H54 (cell line): ENCODE measurements around the gene WEE2.

Experiments used
- DNase-seq: peaks from one replicate; pipeline ENCODE4 v3.0.0; 2011; ENCODE audit warnings: low spot score, mixed read lengths; ENCODE audit not compliant: insufficient read length
- FAIRE-seq: peaks from 3 replicates; lab custom pipeline; 2011; peaks lifted over from hg19 to GRCh38; lab: Jason Lieb, UNC
- POLR2A ChIP-seq: IDR thresholded peaks from 2 replicates; pipeline ENCODE4 v1.6.1; 2011; ENCODE audit warnings: low read depth, mild to moderate bottlenecking, low read length

Gene WEE2

GRCh38 chr7:141708351-141708750, at the start of gene WEE2:
Gene WEE2, plus strand, starts transcription at chr7:141708353. Its CDS starts 406 bp downstream, at chr7:141708759.
- FAIRE-seq (no peak), DNase-seq (no peak)
- TF ChIP-seq POLR2A = no peak

DNA sequence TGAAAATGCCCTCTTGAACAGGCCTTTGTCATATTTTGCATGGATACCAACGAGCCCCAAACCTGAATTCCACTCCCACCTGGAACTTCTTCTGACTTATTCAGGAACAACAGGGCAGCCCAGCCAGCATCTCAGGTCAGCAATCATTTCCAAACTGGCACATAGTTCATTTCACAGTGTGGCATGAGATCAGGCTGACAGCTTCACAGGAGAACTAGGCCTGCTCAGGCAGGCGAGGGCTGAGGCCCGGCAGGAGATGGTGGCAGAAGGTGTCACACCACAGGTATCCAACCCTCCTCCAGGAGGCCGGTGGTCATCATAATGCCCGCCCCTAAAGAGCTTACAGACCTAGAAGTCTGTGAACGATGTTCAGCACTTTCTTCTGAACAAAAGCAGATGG, 48.7 kb upstream of the WEE2 start:
- no peak for TF ChIP-seq POLR2A
- FAIRE-seq (no peak), DNase-seq (no peak)

DNA sequence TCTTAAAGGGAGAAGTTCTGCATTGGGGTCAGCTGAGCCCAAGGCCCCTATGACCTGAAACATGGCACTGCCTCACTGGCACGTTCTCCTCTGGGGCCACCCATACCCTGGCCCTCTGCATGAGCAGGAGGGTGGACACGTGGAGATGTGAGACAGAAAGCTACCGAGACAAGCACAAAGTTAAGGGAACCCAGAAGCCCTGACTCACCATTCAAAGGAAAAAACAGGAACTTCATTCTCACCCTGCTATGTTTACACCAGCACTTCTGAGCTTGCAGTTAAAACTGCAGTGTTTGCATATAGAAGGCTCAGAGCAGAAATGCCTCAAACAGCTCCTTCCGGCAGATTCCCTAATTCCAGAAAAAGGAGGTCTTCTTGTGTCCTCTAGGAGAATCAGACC, 47.9 kb upstream of the WEE2 start:
- TF ChIP-seq POLR2A = no peak
- FAIRE-seq (no peak), DNase-seq (no peak)

- TF ChIP-seq POLR2A = no peak
- no peak for DNase-seq
- no peak for FAIRE-seq
These were observed 44.9 kb upstream of the WEE2 start for GRCh38 chr7:141663081-141663849.

- FAIRE-seq = no peak
- no peak for DNase-seq
- TF ChIP-seq POLR2A = no peak
These were observed 43.7 kb upstream of the WEE2 start for GRCh38 chr7:141664450-141664849.

DNA sequence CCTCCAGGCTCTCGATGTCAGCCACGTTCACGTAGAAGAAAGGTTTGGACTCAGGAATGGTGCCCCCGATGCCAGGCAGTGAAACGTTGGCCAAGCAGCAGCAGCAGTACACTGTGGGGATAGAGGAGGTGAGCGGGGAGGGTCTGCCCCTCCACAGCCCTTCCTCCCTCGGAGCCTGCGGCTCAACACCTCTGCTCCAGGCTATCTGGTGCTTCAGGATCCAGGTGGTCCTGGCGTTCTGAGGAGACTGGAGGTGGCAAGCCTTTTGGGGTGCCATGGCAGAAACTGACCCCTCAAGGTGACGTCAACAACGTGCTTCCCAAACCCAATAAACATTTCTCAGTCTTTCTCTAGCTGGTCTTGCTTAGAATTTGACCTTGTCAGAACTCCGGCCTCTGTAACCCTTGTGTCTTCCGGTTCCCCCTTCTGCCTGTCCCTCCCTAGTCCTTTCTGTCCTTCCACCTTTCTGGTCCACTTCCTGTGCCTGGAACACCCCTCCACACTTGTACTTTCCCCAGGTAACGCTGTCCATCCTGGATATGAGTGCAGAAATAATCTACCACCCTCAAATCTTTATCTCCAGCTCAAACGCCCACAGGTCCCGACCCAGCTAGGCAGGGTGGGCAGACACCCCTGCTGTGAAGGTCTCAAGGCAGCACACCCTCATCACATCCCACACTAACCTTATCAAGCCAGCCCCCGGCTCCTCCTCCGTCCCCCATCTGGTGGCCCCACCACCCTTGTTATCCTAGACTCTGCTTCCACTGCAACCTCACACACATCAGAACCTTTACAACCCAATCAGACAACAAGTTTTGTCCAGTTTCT, 42.7 kb upstream of the WEE2 start:
- DNase-seq (no peak), FAIRE-seq (no peak)
- TF ChIP-seq POLR2A = no peak

DNA sequence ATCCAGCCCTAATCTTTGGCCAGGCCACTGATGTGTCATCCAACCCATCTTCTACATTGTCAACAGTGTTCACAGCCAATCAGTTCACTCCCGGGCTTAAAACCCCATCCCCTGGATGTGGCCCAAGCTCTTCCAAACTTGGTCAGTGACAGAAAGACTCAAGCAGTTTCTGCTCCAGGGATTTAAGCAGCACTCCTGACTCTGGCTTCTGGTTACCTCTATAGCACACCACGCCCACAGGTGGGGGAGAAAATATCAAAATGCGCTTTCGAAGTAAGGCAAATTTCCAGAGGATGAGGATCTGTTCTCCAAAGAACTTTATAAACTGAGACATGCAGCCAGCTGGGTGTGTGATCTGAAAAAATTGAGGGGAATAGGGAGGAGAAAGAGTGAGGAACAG, 42.1 kb upstream of the WEE2 start:
- FAIRE-seq (no peak), DNase-seq (no peak)
- no peak for TF ChIP-seq POLR2A

- no peak for TF ChIP-seq POLR2A
- no peak for FAIRE-seq
- no peak for DNase-seq
These were observed 39.3 kb upstream of the WEE2 start for GRCh38 chr7:141668853-141669252.

- no peak for FAIRE-seq
- no peak for DNase-seq
- no peak for TF ChIP-seq POLR2A
These were observed 36.3 kb upstream of the WEE2 start for GRCh38 chr7:141671705-141672496.

DNA sequence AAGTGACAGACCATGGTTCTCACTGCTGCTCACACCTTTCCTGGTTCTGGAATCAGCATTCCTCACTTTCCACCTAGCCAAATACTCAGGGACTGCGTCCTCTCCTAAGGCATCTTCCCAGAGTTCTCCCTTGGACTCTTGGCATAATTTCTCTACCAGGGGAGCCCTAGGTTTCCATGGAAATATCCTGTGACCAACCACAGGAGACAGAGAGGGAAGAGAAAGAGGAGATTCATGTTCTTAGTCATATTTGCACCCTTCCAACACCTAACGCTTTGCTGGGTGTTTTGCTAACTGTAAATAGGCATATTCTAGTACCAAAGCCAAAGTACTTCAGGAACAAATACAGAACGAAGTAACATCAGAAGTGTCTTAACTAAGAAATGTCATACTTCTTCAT, 34.8 kb upstream of the WEE2 start:
- DNase-seq (no peak), FAIRE-seq (no peak)
- TF ChIP-seq POLR2A = no peak

DNA sequence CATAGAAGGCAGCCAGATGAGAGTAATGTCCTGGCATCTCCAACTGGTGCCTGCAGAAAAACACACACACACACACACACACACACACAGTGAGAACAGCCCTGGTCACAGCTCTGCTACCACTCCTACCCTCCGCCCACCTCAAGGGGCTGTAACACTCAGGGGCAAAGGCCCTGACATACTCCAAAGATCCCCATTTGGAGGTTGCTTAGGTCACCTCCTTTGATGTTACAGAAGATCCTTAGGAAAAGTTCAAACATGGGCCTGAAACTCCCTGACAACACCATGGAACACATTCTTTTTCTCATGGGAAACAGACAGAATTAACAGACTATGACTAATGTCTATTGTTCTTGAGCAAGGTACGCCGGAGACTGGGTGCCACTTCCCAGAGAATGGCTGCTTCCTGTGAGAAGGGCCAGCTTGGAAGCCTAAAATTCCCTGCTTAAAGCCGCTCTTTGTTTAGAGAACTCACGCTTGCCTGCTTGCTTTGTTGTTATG, 33.9 kb upstream of the WEE2 start:
- FAIRE-seq (no peak), DNase-seq (no peak)
- TF ChIP-seq POLR2A = no peak

DNA sequence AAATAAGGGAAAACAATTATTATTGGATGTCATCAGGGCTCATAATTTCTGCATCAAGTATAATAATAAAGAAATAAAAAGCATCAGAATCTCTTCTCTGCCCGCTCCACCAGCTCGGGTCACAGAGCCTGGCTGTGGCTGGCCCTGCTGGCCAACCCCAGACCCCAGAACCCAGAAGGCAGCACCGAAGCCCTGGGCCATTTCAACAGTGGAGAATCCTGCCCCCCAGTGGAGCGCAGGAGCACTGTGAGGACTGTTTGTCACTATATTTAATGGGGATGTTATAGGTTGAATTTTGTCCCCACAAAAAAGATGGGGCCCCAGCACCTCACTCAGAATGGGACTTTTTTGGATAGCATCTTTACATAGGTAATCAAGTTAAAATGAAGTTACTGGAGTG, 33.5 kb upstream of the WEE2 start:
- FAIRE-seq (no peak), DNase-seq (no peak)
- TF ChIP-seq POLR2A = no peak

DNA sequence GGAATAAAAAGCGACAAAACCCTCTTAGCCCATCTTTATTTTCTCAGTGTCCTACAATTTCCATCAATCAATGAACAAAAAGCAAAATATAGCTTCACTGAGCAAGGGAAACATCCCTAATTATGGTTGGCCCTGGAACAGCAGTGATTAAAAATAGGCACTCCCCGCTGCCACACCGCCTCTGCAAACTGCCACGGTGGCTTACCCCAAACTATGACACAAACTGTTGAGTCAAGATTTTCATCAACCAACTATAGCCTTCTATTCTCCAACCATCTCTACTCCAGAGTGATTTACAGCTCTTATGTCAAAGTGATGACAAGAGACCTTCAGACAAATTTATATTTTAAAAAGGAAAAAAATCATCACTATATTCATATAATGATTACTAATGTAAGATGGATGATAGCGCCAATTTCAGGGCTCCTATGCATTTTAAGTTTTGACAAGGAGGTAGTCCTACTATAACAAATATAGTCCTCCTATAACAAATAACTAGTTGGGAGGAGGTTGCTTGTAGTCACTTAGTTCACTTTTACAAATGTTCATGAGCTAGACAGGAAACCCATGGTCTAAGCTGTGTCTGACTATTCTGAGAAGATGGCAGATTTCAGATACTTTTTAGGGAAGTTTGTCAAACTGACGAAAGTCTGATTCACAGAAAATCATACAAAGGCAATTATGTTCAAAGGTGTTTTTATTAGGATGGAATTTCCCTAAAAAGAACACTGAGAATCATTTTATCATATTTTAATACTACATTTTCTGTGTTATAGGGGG, 32.5 kb upstream of the WEE2 start:
- FAIRE-seq (no peak), DNase-seq (no peak)
- no peak for TF ChIP-seq POLR2A

GRCh38 chr7:141676618-141677017, 31.5 kb upstream of the WEE2 start:
- FAIRE-seq = no peak
- DNase-seq = no peak
- no peak for TF ChIP-seq POLR2A
